Endothelial cell of hepatic sinusoid (primary cell): Measurements from ENCODE around the gene STARD5.
"Not testable (repeated sequence)": the region's sequence is repeated elsewhere in the genome, so short reads cannot be mapped to it uniquely, and the experiment has no call there.

ENCODE experiments used
- in situ Hi-C: cut with HindIII; loops from 2 replicates; pipeline ENCODE4 v1.10.0; 2017; ENCODE audit warnings: low sequenced_read_pairs

Gene STARD5, protein sequence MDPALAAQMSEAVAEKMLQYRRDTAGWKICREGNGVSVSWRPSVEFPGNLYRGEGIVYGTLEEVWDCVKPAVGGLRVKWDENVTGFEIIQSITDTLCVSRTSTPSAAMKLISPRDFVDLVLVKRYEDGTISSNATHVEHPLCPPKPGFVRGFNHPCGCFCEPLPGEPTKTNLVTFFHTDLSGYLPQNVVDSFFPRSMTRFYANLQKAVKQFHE

DNA sequence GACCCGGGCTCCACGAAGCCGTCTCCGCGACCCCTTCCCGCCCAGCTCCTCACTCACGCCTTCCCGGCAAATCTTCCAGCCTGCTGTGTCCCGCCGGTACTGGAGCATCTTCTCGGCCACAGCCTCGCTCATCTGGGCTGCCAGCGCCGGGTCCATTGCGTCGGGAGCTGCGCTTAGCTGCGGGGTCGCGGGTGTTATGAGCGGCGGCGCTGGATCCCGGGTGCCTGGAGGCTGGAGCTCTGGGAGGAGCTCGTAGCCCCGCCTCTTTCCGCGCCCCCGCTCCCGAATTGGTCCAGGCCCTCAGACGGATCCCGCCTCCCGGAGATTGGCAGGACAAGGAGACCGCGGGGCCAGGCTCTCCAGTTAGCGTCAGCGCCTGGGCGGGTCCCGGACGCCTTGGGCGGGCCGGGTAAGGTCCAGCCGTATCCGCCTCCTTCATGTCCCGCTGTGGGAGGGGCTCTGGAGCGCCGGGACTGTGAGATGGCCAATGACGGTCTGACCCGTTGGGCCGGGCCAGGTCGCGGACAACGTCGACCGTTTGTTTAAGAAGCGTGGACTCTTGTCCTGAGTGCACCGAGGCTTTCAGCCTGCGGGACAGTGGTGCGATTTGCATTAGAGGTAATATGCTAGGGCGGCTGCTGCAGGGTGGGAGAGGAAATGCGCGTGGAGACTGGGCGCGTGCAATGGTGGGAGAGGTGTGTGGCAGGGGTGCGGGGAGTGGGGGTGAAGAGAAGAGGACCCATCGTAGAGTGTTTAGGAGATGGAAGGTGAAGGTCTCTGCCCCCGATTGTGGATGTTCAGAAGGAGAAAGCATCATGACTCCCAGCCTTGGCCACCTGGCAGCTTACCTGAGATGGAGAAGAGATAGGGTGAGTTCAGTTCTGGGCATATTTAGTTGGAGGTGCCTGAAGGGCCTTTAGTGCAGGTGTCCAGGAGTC lies at the start of gene STARD5:
Gene STARD5, minus strand, starts transcription at position 198 of the 938 bp plus-strand sequence. Its CDS starts 42 bp downstream, at position 156.
- in situ Hi-C loops, result no loop called here

DNA sequence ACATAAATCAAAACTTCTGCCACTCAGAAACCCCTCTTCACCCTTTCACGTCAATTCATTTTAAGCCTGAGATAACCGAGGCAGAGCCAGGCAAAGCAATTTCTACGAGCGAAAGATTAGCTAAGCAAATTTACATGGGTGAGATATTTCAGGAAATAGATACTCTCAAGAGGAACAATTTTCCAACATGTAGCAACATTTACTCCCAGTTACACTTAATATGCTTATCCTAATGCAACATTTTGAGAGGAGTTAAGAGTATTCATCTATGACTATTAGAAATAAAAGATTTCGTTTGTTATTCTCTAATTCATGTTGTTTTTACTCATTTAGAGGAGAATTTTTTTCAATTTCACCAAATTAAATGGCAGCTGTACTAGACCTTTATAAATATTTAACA lies 49.2 kb upstream of the STARD5 start:
- in situ Hi-C loops, result no loop called here

DNA sequence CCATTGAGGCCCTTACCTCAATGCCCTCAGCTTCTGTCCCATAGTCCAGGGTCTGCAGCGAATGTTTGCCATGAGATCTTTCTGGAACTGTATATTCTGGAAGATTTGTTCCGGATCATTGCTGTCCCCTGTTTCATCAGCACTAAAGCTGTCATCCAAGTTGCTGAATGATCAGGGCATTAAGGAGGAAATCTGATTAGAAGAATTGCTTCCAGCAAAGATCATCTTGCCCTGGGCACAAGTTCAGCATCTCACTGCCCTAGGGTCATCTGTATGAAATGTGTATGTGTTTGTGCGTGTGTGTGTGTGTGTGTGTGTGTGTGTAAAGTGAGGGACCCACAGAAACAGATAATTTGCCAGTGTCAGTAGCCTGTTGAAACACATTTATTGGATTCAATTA lies 48.6 kb upstream of the STARD5 start:
- in situ Hi-C loops, result no loop called here

DNA sequence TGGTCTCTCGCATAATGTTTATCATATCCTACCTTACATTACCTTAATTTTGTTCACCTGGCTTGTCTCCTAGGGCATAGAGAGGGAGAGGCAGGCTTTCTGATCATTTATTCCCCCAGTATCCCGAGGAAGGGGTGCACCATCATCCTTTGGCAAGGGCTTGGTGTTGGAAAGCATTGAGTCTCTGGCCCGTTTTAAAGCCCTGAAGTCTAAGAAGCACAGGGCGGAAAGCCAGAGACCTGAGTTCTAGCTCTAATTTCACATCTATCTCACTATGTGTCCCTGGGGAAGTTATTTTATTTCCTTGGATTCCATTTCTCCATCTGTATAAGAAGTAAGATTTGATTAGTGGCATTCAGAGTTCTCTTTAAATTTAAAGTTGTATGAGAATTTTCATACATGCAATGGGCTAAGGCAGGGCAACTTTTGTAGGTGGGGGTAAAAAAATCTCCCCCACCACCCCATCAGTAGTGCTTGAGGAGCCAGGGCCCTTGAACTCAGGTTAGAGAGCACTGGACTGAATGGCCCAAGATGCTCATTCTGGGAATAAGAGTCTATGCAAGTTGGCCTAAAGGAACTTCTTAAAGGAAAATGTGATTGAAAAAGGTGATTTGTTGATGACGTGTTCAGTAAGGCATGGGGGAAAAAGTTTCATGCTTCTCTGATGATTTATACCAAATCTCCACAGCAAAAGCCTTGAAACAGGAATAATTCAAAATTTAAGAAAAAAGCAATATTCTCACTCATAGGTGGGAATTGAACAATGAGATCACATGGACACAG lies 40.0 kb upstream of the STARD5 start:
- in situ Hi-C loops, result no loop called here

DNA sequence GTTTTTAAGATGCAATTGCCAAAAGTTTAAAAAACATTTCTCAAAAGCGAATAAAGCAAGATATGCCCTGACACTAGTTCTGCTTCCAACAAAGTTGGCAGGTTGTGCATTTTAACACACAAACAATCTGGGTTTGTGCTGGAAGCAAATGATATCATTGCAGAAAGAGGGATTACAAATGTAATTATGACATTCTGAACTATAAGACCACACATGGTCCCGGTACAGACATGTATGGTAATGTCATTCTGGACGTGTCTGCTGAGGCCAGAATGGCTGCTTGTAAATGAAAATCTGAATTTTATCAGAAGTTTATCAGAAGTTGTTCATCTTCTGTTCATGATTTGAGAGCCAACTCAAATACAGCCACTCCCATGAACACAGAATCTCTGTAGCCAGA lies 39.3 kb upstream of the STARD5 start:
- in situ Hi-C loops, result no loop called here

DNA sequence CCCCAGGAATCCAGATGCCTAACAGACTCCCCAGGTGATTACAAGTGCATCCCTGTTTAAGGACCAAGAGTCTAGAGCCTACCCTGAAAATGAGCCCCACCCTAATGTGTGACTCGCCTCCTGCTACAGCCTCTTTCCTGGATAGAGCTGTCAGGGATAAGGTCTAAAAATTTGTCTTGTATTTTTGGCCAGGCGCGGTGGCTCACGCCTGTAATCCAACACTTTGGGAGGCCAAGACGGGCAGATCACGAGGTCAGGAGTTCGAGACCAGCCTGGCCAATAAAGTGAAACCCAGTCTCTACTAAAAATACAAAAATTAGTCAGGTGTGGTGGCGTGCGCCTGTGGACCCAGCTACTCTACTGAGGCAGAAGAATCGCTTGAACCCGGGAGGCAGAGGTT lies 38.8 kb upstream of the STARD5 start:
- in situ Hi-C loops, result no loop called here

DNA sequence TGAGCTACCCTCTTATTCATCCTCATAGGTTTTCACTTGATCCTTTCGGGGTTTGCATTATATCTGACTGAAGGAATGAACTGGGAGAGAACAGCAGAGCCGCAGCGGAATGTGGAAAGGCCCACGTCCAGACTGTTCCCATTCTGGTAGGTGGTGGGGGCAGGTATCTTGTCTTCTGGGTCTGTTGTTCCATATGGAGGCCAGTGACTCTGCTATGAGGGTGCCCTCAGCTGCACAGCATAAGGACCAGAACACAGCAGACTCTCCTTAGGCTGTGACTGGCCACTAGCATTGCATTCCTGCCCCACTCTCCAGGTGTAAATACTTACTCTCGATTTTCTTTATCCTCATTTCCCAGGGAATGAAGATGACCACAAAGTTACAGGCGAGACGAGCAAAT lies 38.0 kb upstream of the STARD5 start:
- in situ Hi-C loops, result no loop called here

DNA sequence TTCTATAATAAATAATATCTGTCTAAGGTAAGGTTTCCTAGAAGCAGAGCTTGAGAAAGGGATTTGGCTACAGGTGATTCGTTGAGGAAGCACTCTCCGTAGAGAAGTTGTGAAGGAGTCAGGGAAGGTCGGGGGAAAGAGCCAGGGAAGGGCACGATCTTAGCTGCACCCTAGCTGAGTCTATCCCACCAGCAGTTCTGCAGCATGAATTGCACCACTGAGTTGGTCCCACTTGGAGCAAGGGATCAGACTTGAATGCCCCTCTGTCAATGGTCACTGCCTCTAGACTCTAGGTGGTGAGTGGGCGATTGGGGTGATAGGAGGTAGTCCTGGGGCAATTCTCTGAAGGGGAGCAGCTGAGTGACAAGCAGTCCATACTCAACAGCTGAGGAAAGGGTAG lies 36.5 kb upstream of the STARD5 start:
- in situ Hi-C loops, result no loop called here

DNA sequence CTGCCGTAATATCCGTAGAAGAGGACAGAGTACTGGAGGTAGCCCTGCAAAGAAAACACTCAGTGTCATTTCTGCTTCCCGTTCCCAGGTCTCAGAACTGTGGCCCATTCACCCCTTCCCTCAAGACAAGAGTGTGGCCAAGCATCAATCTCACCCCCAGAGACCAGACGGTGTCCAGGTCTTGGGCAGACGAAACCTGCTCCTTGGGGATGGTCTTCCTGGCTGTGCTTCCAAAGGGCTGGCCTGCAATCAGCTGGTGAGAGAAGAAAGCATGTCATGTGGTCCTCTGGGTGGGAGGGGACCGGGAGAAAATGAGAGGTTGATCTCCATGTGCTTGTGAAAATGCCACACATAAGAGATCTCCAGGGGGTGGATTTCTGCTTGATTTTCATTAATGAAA lies 34.3 kb upstream of the STARD5 start:
- in situ Hi-C loops, result no loop called here

DNA sequence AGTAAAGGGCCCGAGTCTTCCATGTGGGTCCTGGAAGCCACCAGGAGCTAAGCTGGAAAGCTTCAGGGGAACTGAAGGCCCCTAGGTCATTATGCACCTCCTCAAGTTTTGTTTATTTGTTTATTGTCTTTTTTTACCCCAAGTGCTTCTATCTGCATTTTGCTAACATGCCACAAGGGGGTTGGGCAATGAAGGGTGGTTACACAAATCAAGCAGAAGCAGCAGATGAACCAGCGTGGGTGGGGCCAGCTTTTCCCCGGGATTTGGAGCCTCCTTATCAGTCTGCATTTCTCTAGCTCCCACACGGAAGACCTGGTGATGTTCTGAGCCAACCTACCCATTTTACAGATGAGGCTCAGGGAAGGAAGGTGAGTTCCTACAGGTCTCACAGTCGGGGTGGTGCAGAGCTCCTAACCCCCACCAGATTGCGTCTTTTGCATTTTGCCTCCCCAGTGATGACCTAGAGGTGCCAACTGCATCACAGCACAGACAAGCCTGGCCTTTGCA lies 33.3 kb upstream of the STARD5 start:
- in situ Hi-C loops, result no loop called here

DNA sequence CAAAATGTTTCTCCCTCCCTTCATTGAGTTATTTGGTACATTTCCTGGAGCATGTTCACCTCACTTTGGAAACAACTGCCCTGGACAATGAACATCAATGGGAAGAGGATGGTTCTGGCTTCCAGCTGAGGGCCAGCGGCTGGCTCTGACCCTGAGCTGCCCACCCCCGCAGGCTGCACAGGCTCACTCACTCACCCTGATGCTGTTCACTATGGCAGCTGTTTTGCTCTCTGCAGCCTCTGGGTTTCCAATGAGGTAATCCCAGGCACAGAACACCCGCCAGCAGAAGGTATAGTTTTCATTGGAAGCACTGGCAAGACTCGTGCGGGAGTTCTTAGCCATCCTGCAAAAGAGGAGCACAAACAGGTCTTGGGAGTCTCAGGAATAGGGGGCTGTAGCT lies 32.3 kb upstream of the STARD5 start:
- in situ Hi-C loops, result no loop called here

DNA sequence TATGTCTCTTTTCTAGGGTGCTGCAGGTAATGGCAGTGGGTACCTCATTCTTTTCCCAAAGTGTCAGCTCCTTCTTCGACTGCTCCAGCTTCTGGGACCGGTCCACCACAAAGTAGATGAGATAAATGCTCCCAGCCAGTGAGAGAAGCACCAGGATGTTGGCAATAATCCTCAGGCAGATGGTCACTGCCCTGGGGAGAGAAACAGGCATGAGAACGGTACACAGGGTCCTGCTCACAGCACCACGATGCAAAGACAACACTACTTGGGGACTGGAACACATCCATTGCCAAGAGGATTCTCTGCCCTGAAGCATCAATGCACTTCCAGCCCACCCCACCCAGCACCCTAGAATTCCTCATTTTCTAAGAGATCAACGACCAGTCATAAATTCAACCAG lies 27.7 kb upstream of the STARD5 start:
- in situ Hi-C loops, result no loop called here

DNA sequence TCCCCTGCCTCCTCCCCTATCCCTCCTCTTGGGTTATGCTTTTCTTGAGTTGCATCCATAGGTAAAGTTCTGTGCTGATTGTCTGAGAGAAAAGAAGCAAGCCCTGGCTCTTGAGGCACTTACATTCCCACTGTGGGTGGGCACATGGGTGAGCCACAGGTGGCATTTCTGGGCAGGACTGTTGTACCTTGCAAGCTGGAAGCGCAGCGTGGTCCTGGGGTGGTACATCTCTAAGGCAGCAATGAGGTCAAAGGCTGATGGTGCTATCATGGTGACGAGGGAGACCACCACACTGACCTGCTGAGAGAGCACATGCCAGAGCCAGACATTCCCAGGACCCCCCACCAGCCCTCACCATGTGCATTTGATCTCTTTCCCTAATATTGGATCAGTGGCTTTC lies 25.3 kb upstream of the STARD5 start:
- in situ Hi-C loops, result no loop called here

DNA sequence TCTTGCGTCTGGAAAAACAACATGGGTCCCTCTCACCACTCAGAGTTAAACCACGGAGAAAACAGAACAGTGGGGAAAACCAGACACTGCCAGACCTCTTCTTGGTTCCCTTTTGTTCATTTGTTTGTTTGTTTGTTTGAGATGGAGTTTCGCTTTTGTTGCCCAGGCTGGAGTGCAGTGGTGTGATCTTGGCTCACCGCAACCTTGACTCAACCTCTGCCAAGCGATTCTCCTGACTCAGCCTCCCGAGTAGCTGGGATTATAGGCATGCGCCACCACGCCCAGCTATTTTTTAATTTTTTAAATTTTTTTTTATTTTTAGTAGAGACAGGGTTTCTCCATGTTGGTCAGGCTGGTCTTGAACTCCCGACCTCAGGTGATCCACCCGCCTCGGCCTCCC lies 24.8 kb upstream of the STARD5 start:
- in situ Hi-C loops, result not testable (repeated sequence)

DNA sequence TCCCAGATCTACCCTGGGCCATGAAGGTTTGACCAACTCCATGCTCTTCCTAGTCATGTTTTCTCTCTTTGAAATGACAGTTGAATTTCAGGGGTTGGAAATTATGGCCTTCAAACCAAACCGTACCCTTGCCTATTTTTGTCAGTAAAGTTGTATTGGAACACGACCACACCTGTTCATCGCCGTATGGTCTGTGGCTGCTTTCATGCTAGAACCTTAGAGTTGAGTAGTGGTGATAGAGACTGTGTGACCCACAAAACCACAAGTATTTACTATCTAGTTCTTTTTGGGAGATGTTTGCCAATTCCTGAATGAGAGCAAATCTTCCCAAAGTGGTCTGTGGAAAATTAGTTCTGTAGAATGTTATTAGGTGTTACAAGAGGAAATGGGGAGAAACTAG lies 24.0 kb upstream of the STARD5 start:
- in situ Hi-C loops, result no loop called here

DNA sequence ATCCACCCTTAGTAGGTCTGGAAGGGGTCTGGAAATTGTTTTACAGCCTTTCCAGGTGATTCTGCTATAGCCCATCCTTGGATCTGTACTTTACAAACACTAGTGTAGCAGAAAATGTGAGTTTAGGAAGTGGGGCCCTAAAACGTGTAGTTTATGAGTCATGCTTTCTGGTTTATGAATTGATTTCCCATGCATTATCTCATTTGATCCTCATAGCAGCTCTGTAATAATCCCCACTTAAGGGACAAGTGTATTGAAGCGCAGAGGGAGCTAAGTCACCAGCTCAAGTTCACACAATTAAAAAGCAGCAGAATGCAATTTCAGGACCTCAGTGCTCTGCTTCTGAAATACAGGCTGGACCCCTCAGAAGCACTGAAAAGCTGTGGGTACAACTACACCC lies 22.7 kb upstream of the STARD5 start:
- in situ Hi-C loops, result no loop called here

DNA sequence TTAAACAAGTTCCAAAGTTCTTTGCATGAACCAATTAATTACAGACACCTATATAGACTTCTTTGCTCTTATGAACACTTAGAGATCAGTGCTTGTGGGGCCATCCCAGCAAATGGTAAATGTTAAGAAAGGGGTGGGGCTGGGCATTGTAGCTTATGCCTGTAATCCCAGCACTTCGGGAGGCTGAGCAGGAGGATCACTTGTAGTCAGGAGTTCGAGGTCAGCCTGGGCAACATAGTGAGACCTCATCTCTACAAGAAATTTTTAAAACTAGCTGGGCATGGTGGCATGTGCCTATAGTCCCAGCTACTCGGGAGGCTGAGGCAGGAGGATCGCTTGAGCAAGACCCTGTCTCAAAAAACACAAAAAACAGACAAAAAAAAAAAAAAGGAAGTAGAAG lies 19.4 kb upstream of the STARD5 start:
- in situ Hi-C loops, result loop anchor here (5.0 kb wide), 1 partner anchor 44 kb away; no protein-coding TSS in a partner anchor

DNA sequence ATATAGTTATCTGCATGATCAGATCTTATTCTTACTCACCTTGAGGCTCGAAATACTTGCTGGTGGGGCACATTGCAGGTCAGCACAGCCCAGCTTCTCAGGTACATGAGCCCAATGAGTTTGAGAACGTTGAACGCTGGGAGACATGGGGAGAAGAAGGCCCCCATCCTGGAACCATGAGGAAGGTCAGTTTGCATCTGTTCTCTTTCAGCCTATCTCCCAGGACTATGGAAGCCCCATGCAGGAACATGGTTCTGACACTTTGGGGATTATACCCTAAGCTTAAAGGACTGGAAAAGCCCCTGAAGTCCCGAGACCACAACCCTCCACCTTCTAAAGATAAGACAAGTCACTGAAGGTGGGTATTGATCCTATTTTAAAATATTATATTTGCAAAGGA lies 17.4 kb upstream of the STARD5 start:
- in situ Hi-C loops, result loop anchor here (5.0 kb wide), 1 partner anchor 46 kb away; no protein-coding TSS in a partner anchor

DNA sequence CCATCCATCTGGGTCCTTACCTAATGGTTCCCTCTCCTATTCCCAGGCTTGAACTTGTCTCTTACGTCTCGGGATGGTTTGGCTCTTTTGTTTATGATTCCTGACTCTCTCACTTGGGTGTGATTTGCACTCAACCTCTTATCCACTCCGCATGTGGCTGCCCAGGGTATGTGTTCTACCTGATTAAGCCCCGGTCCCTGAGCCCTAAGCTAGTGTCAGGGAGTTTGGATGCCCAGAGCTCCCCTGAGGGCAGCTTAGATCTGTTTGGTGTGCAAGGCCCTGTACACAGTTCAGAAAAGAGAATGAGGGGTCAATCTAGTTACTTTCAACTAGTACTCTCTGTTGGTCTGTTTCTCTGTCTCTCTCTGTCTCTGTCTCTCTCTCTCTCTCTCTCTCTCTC lies 15.9 kb upstream of the STARD5 start:
- in situ Hi-C loops, result loop anchor here (5.0 kb wide), 2 partner anchors 43 to 47 kb away; no protein-coding TSS in a partner anchor

DNA sequence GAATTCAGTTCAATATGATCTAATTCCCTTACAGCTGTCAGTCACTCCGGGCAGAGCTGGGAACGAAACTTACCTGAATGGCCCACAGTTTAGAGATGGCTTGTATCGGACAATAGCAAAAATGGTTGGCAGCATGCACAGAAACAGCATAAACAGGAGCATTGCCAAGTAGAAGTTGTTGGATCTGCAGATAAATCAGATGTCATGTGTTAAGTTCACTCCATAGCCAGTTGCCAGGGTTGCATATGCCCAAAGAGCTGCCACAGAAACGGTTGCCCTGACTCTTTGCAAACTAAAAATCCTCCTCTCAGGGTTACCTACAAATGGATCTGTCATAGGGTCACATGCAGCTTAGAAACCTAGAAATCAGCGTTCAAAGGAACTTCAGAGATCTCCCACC lies 15.4 kb upstream of the STARD5 start:
- in situ Hi-C loops, result loop anchor here (5.0 kb wide), 1 partner anchor 42 kb away; no protein-coding TSS in a partner anchor
